HCT116 (cell line): ENCODE data around the gene TPX2. TPM values are rescaled to one million over a fixed set of nuclear protein-coding genes. Genes with fewer than 3 reads are reported as not detected.
A peak's percentile ranks its signal among the peaks of the same experiment; 100 is the strongest.

Experiments used
- ATAC-seq: fragments of 200-7000 bp; cut with Tn5 transposase; 2 replicates; pipeline ENCODE4 v1.9.1; 2020; ENCODE audit warnings: mild to moderate bottlenecking, moderate library complexity
- BruUV-seq: library from RNA; stranded (reverse); fragments of 400-500 nt; replicated peaks from 2 replicates; lab custom pipeline; 2021; lab: Mats Ljungman, UMichigan
- CTCF ChIA-PET: fragments of 300-600 bp; sonication (Branson Sonifier 250); formaldehyde crosslinking; loops from one replicate; lab custom pipeline; 2021; ENCODE audit warnings: antibody characterized with exemption; lab: Charles Lee
- POLR2A ChIA-PET: fragments of 300-600, 350-600 bp; sonication (Branson Sonifier 250); formaldehyde crosslinking; loops from one replicate; lab custom pipeline; 2021; ENCODE audit warnings: antibody characterized with exemption; lab: Charles Lee
- RAD21 ChIA-PET, 2 experiments: fragments of 300-600 bp; sonication (Branson Sonifier 250); formaldehyde crosslinking; loops; one replicate each; lab custom pipeline; 2023; ENCODE audit warnings: low total read pairs in 2 of 2; ENCODE audit not compliant: uncharacterized antibody in 2 of 2, unreplicated experiment in 2 of 2, low non-redundant PET in 1 of 2; lab: Charles Lee
- DNase-seq: peaks from one replicate; pipeline ENCODE4 v3.0.0-alpha.2; 2010; ENCODE audit warnings: low read depth, low spot score
- H2AFZ ChIP-seq: fragments of 200-600 bp; shearing (Covaris generic), sonication (generic); 2 replicates; pipeline ENCODE4 v1.6.1; 2017; ENCODE audit warnings: low read depth, mixed run types, mixed read lengths, antibody characterized with exemption, low read length; ENCODE audit not compliant: poor library complexity, severe bottlenecking
- H3K27ac ChIP-seq: 2 replicates; pipeline ENCODE4 v1.5.1; 2012; ENCODE audit warnings: low read depth, low read length
- H3K27me3 ChIP-seq: fragments of 200-600 bp; sonication (generic); 2 replicates; pipeline ENCODE4 v1.6.1; 2016; ENCODE audit warnings: mixed run types, low read length, mixed read lengths; ENCODE audit not compliant: insufficient read depth
- H3K36me3 ChIP-seq, 2 experiments: fragments of 200-500 bp in 1 of 2; fragments of 200-600 bp in 1 of 2; sonication (Bioruptor generic) in 1 of 2; sonication (generic) in 1 of 2; 2 replicates each; pipeline versions ENCODE4 v1.5.1 to v1.6.1; 2014 to 2016; ENCODE audit warnings: low read length in 2 of 2, inconsistent platforms in 1 of 2, mixed read lengths in 1 of 2, mixed run types in 1 of 2; ENCODE audit not compliant: insufficient read depth in 2 of 2, control insufficient read depth in 1 of 2
- H3K4me1 ChIP-seq, 2 experiments: fragments of 200-600 bp in 1 of 2; sonication (generic) in 1 of 2; 2 replicates each; pipeline versions ENCODE4 v1.5.1 to v1.6.1; 2012 to 2017; ENCODE audit warnings: low read length in 2 of 2, inconsistent platforms in 1 of 2, mild to moderate bottlenecking in 1 of 2, mixed read lengths in 1 of 2, mixed run types in 1 of 2, moderate library complexity in 1 of 2; ENCODE audit not compliant: insufficient read depth in 2 of 2, control insufficient read depth in 1 of 2
- H3K4me2 ChIP-seq: fragments of 200-600 bp; sonication (generic); 2 replicates; pipeline ENCODE4 v1.6.1; 2017; ENCODE audit warnings: mixed run types, low read length, mixed read lengths
- H3K4me3 ChIP-seq, 2 experiments: fragments of 200-600 bp in 1 of 2; sonication (generic) in 1 of 2; replicated peaks in 1 of 2; 2 replicates each; pipeline ENCODE4 v1.5.1; 2011 to 2016; ENCODE audit warnings: low read length in 2 of 2, control low read depth in 1 of 2, low read depth in 1 of 2, mild to moderate bottlenecking in 1 of 2, mixed read lengths in 1 of 2, mixed run types in 1 of 2
- H3K79me2 ChIP-seq: fragments of 200-600 bp; sonication (generic); 2 replicates; pipeline ENCODE4 v1.6.1; 2017; ENCODE audit warnings: mild to moderate bottlenecking, mixed run types, low read length, moderate library complexity, mixed read lengths; ENCODE audit not compliant: insufficient read depth
- H3K9ac ChIP-seq: fragments of 200-600 bp; sonication (generic); 2 replicates; pipeline ENCODE4 v1.6.1; 2016; ENCODE audit warnings: low read length, mixed read lengths
- H3K9me2 ChIP-seq: fragments of 200-600 bp; sonication (generic), shearing (Covaris generic); 2 replicates; pipeline ENCODE4 v1.6.1; 2017; ENCODE audit warnings: mixed run types, mild to moderate bottlenecking, moderate library complexity; ENCODE audit not compliant: insufficient read depth
- H3K9me3 ChIP-seq, 2 experiments: fragments of 200-500 bp in 1 of 2; fragments of 200-600 bp in 1 of 2; sonication (Bioruptor generic) in 1 of 2; sonication (generic) in 1 of 2; 2 replicates each; pipeline ENCODE4 v1.6.1; 2014 to 2017; ENCODE audit warnings: low read length in 2 of 2, mixed read lengths in 2 of 2, inconsistent platforms in 1 of 2, low read depth in 1 of 2, mild to moderate bottlenecking in 1 of 2, mixed run types in 1 of 2, moderate library complexity in 1 of 2; ENCODE audit not compliant: control insufficient read depth in 1 of 2, insufficient read depth in 1 of 2
- H4K20me1 ChIP-seq: fragments of 200-600 bp; sonication (generic), shearing (Covaris generic); 2 replicates; pipeline ENCODE4 v1.6.1; 2017; ENCODE audit warnings: mixed run types, mild to moderate bottlenecking, moderate library complexity; ENCODE audit not compliant: insufficient read depth
- EZH2phosphoT487 ChIP-seq: fragments of 200-600 bp; IDR thresholded peaks from 2 replicates; pipeline ENCODE4 v1.6.1; 2018; ENCODE audit warnings: antibody characterized with exemption, borderline replicate concordance
- RAD21 ChIP-seq: IDR thresholded peaks from 2 replicates; pipeline ENCODE4 v1.6.1; 2012; ENCODE audit warnings: low read depth, mild to moderate bottlenecking
- SP1 ChIP-seq: IDR thresholded peaks from 2 replicates; pipeline ENCODE4 v1.6.1; 2012; ENCODE audit warnings: low read depth
- SRF ChIP-seq: IDR thresholded peaks from 2 replicates; pipeline ENCODE4 v1.6.1; 2012; ENCODE audit warnings: low read depth
- ZNF274 ChIP-seq: fragments of 200-500 bp; sonication (Bioruptor generic); IDR thresholded peaks from 2 replicates; pipeline ENCODE4 v1.6.1; 2014; ENCODE audit warnings: mild to moderate bottlenecking, low read depth, low read length, inconsistent platforms
- intact Hi-C: fragments of 100-400 bp; cut with micrococcal nuclease; formaldehyde crosslinking; loops from 2 replicates; pipeline ENCODE4 v1.10.0; 2022
- total RNA-seq: library from RNA; stranded (reverse); gene quantifications from one replicate; pipeline ENCODE4 v1.2.1, GENCODE V29; 2021; ENCODE audit not compliant: unreplicated experiment
- TF ChIP-seq, protein P1 (sequence below): IDR thresholded peaks from 2 replicates; pipeline ENCODE4 v1.6.1; 2011; ENCODE audit warnings: mild to moderate bottlenecking, low read length, moderate library complexity; ENCODE audit not compliant: insufficient replicate concordance; ENCODE audit errors: extremely low read depth

TPX2 gene
- total RNA-seq, 1 experiment from 2014 or later: 163 TPM

DNA sequence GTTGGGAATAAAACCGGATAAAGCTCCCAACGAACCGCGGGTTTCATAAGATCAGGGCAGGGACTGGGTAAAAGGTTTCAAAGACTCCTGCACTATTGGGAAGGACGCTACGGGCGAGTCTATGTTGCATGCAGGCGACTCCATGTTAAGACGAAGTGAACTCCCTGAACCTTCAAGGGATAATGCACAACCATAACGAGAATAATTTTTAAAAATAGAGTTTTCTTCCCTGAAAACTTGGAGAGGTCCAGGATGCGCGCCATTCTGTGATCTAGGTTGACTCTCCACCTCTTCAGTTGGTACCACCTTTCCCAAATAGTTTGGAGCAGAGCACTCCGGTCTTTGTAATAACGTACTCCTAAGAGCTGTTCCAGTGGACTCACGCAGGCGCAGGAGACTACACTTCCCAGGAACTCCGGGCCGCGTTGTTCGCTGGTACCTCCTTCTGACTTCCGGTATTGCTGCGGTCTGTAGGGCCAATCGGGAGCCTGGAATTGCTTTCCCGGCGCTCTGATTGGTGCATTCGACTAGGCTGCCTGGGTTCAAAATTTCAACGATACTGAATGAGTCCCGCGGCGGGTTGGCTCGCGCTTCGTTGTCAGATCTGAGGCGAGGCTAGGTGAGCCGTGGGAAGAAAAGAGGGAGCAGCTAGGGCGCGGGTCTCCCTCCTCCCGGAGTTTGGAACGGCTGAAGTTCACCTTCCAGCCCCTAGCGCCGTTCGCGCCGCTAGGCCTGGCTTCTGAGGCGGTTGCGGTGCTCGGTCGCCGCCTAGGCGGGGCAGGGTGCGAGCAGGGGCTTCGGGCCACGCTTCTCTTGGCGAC, at the start of gene TPX2 (continued):
- TF ChIP-seq, protein P1, sequence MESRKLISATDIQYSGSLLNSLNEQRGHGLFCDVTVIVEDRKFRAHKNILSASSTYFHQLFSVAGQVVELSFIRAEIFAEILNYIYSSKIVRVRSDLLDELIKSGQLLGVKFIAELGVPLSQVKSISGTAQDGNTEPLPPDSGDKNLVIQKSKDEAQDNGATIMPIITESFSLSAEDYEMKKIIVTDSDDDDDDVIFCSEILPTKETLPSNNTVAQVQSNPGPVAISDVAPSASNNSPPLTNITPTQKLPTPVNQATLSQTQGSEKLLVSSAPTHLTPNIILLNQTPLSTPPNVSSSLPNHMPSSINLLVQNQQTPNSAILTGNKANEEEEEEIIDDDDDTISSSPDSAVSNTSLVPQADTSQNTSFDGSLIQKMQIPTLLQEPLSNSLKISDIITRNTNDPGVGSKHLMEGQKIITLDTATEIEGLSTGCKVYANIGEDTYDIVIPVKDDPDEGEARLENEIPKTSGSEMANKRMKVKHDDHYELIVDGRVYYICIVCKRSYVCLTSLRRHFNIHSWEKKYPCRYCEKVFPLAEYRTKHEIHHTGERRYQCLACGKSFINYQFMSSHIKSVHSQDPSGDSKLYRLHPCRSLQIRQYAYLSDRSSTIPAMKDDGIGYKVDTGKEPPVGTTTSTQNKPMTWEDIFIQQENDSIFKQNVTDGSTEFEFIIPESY: no peak
- TF ChIP-seq ZNF274 (no peak), EZH2phosphoT487 (no peak)

DNA sequence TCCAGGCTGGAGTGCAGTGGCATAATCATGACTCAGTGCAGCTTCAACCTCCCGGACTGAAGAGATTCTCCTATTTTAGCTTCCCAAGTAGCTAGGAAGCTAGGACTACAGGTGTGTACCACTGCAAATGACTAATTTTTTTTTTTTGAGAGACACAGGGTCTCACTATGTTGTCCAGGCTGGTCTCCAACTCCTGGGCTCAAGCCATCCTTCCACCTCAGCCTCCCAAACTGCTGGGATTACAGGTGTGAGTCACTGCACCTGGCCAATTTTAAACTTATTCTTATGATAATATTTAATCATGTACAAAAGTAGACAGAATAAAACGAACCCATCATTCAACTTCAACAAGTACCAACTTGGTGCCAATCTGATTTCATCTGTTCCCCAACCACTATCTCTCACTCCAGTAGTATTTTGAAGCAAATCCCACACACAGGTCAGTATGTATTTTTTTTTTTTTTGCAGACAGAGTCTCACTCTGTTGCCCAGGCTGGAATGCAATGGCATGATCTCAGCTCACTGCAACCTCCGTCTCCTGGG, 48.9 kb upstream of the TPX2 start:
- BruUV-seq: no TSS peak
- no peak for TF ChIP-seq SRF
- no peak for TF ChIP-seq RAD21
- TF ChIP-seq SP1: no peak
- ChIA-PET CTCF (no interaction called here), POLR2A (interaction anchor here (0.7 kb wide), 1 partner anchor 507 kb away, joined by 6 read pairs; no protein-coding TSS in a partner anchor), RAD21 (no interaction called here)
- H2AFZ ChIP-seq: no peak overlapping the region
- peak overlapping the region; percentile 22 for H3K4me2 ChIP-seq
- no peak overlapping the region for H3K9ac ChIP-seq
- H3K9me2 ChIP-seq: no peaks in the 10 kb centered on the region
- peak overlapping the region; percentile 37; the same call in 1 of the 2 replicates for H3K27ac ChIP-seq
- peaks cover 6% of the 10 kb centered on the region; the same call in 1 of the 2 replicates for H4K20me1 ChIP-seq
- peaks cover 20 to 63% of the 10 kb centered on the region in 2 experiments for H3K36me3 ChIP-seq
- H3K79me2 ChIP-seq: peaks cover 99% of the 10 kb centered on the region
- DNase-seq (no peak), ATAC-seq (no peak)
- intact Hi-C loops: no loop called here
- no peaks in the 10 kb centered on the region for H3K9me3 ChIP-seq
- no peak overlapping the region for H3K4me3 ChIP-seq
- H3K27me3 ChIP-seq: no peaks in the 10 kb centered on the region
- H3K4me1 ChIP-seq: peaks cover 51 to 88% of the 10 kb centered on the region in 2 experiments
